ENCODE measurements around the gene IFRD2. TPM values are rescaled to one million over a fixed set of nuclear protein-coding genes. Genes with fewer than 3 reads are reported as not detected.

The IFRD2 gene
- total and polyA plus RNA-seq, 2 experiments from 2014 or later, result 80.8 to 91.5 TPM

GRCh38 chr3:50274371-50275104 is 17.7 kb downstream of the IFRD2 start:
- no peaks in the 10 kb centered on the region for H3K36me3 ChIP-seq (ENCODE audit: insufficient read depth)
- no peaks in the 10 kb centered on the region for H3K9me2 ChIP-seq (ENCODE audit: insufficient read depth)
- peak; percentile 96 for DNase-seq (ENCODE audit: low spot score)
- 0 out of 2 replicates have a peak overlapping the region, but pooled peaks have one; percentile 80 for H2AFZ ChIP-seq
- H3K27me3 Mint-ChIP-seq (ENCODE audit: insufficient read depth, low read depth, poor library complexity), result peaks cover 50% of the 10 kb centered on the region
- H3K36me3 Mint-ChIP-seq (ENCODE audit: low read depth), result no peaks in the 10 kb centered on the region
- H3K4me1 ChIP-seq (ENCODE audit: insufficient read depth), result peaks cover 4% of the 10 kb centered on the region
- peak overlapping the region; percentile 86 for H3K4me2 ChIP-seq
- no peak overlapping the region for H3K27ac ChIP-seq (ENCODE audit: low read depth)
- TF ChIP-seq, protein P1, sequence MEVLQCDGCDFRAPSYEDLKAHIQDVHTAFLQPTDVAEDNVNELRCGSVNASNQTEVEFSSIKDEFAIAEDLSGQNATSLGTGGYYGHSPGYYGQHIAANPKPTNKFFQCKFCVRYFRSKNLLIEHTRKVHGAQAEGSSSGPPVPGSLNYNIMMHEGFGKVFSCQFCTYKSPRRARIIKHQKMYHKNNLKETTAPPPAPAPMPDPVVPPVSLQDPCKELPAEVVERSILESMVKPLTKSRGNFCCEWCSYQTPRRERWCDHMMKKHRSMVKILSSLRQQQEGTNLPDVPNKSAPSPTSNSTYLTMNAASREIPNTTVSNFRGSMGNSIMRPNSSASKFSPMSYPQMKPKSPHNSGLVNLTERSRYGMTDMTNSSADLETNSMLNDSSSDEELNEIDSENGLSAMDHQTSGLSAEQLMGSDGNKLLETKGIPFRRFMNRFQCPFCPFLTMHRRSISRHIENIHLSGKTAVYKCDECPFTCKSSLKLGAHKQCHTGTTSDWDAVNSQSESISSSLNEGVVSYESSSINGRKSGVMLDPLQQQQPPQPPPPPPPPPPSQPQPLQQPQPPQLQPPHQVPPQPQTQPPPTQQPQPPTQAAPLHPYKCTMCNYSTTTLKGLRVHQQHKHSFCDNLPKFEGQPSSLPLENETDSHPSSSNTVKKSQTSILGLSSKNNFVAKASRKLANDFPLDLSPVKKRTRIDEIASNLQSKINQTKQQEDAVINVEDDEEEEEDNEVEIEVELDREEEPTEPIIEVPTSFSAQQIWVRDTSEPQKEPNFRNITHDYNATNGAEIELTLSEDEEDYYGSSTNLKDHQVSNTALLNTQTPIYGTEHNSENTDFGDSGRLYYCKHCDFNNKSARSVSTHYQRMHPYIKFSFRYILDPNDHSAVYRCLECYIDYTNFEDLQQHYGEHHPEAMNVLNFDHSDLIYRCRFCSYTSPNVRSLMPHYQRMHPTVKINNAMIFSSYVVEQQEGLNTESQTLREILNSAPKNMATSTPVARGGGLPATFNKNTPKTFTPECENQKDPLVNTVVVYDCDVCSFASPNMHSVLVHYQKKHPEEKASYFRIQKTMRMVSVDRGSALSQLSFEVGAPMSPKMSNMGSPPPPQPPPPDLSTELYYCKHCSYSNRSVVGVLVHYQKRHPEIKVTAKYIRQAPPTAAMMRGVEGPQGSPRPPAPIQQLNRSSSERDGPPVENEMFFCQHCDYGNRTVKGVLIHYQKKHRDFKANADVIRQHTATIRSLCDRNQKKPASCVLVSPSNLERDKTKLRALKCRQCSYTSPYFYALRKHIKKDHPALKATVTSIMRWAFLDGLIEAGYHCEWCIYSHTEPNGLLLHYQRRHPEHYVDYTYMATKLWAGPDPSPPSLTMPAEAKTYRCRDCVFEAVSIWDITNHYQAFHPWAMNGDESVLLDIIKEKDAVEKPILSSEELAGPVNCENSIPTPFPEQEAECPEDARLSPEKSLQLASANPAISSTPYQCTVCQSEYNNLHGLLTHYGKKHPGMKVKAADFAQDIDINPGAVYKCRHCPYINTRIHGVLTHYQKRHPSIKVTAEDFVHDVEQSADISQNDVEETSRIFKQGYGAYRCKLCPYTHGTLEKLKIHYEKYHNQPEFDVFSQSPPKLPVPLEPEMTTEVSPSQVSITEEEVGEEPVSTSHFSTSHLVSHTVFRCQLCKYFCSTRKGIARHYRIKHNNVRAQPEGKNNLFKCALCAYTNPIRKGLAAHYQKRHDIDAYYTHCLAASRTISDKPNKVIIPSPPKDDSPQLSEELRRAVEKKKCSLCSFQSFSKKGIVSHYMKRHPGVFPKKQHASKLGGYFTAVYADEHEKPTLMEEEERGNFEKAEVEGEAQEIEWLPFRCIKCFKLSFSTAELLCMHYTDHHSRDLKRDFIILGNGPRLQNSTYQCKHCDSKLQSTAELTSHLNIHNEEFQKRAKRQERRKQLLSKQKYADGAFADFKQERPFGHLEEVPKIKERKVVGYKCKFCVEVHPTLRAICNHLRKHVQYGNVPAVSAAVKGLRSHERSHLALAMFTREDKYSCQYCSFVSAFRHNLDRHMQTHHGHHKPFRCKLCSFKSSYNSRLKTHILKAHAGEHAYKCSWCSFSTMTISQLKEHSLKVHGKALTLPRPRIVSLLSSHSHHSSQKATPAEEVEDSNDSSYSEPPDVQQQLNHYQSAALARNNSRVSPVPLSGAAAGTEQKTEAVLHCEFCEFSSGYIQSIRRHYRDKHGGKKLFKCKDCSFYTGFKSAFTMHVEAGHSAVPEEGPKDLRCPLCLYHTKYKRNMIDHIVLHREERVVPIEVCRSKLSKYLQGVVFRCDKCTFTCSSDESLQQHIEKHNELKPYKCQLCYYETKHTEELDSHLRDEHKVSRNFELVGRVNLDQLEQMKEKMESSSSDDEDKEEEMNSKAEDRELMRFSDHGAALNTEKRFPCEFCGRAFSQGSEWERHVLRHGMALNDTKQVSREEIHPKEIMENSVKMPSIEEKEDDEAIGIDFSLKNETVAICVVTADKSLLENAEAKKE (CRISPR knock-in tag; IDR thresholded peaks at IDR 0.05), result no peak
- TF ChIP-seq ETS1 (IDR thresholded peaks at IDR 0.05) (no peak; the same call in 1 of the 2 replicates), REST (IDR thresholded peaks at IDR 0.05; ENCODE audit: unreplicated experiment) (no peak), EZH2 (IDR thresholded peaks at IDR 0.05; ENCODE audit: low read depth, unreplicated experiment) (peak; percentile 28), CREB1 (CRISPR knock-in tag; IDR thresholded peaks at IDR 0.05; ENCODE audit: low read depth) (peak; percentile 70), CTCF (conservative IDR thresholded peaks at IDR 0.05; ENCODE audit: low read depth in 2 of 2) (peak; percentile 84 to 95)
- peaks cover 57% of the 10 kb centered on the region for H3K27me3 ChIP-seq (ENCODE audit: insufficient read depth)
- H3K27ac Mint-ChIP-seq, result no peak overlapping the region
- H3K4me3 ChIP-seq, result peak overlapping the region; percentile 63
- no peaks in the 10 kb centered on the region for H3K9me3 Mint-ChIP-seq
- peaks cover 33% of the 10 kb centered on the region for H3K4me1 Mint-ChIP-seq
- H3K4me3 Mint-ChIP-seq, result peak overlapping the region; percentile 78
- peaks cover 10% of the 10 kb centered on the region; the same call in 1 of the 2 replicates for H3F3A ChIP-seq (replicated peaks; ENCODE audit: low read depth)
- no peaks in the 10 kb centered on the region for H3K79me2 ChIP-seq (replicated peaks; ENCODE audit: insufficient read depth)
- ATAC-seq, result peak; percentile 30
- no peaks in the 10 kb centered on the region for H4K20me1 ChIP-seq (replicated peaks; ENCODE audit: insufficient read depth)

Data from GM23338 (cell line).